ENCODE measurements around the gene LZTS3. TPM values are rescaled to one million over a fixed set of nuclear protein-coding genes. Genes with fewer than 3 reads are reported as not detected.

Gene LZTS3
- total and polyA plus RNA-seq, 2 of the 13 experiments (the other 11 are each of a cell fraction or from before 2014, with no cell fraction given), result 10.1 to 31.3 TPM

DNA sequence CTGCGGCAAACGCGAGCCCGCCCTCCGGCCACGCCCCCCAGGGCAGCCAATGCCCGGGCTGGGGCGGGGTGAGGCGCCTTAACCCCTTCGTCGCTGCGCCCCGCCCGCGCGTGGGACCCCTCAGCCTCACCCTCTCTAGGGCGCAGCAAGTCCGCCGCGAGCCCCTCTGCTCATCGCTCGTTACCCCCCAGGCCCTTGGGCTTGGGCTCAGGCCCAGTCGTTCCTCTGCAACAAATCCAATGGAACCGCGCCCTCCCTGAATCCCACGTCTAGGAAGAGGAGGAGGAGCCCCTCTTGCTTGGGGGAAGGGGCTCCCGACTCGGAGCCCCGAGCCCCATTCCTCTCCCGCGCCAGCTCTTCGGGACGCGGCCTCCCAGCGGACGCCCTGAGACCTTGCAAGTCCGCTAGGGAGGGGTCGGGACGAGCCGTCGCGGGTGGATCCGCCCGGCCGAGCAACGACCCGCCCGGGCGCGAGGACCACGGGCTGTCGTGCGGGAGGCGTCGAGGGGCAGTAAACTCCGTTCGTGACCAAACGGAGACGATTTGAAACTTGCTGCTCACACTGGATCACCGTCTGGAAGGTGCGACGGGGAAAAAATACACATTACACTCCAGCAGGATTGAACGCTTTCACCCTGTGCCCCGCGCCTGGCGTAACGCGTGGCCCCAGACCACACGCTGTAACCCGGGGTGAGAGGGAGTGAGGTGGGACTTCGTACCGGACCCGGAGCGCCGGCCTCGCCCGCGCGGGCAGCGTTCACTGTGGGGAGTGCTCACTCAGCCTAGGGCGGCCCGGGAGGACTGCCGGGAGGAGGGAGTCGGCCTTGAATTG lies 477 bp upstream of the LZTS3 start (continued):
- TF ChIP-seq, protein P1, sequence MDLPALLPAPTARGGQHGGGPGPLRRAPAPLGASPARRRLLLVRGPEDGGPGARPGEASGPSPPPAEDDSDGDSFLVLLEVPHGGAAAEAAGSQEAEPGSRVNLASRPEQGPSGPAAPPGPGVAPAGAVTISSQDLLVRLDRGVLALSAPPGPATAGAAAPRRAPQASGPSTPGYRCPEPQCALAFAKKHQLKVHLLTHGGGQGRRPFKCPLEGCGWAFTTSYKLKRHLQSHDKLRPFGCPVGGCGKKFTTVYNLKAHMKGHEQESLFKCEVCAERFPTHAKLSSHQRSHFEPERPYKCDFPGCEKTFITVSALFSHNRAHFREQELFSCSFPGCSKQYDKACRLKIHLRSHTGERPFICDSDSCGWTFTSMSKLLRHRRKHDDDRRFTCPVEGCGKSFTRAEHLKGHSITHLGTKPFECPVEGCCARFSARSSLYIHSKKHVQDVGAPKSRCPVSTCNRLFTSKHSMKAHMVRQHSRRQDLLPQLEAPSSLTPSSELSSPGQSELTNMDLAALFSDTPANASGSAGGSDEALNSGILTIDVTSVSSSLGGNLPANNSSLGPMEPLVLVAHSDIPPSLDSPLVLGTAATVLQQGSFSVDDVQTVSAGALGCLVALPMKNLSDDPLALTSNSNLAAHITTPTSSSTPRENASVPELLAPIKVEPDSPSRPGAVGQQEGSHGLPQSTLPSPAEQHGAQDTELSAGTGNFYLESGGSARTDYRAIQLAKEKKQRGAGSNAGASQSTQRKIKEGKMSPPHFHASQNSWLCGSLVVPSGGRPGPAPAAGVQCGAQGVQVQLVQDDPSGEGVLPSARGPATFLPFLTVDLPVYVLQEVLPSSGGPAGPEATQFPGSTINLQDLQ (CRISPR knock-in tag; IDR thresholded peaks at IDR 0.05), result no peak
- TF ChIP-seq SMARCE1 (IDR thresholded peaks at IDR 0.05; ENCODE audit: borderline replicate concordance) (no peak), STAT5B (CRISPR knock-in tag; IDR thresholded peaks at IDR 0.05) (peak; percentile 19; the same call in 1 of the 2 replicates), RBFOX2 (IDR thresholded peaks at IDR 0.05; ENCODE audit: low read depth, low read length) (peak; percentile 92), ZBTB20 (CRISPR knock-in tag; IDR thresholded peaks at IDR 0.05; ENCODE audit: borderline replicate concordance, low read depth) (peak; percentile 94), SIX1 (CRISPR knock-in tag; IDR thresholded peaks at IDR 0.05; ENCODE audit: borderline replicate concordance) (no peak), ZNF354B (CRISPR knock-in tag; IDR thresholded peaks at IDR 0.05) (peak; percentile 71; the same call in 1 of the 2 replicates), ZNF430 (CRISPR knock-in tag; IDR thresholded peaks at IDR 0.05) (peak; percentile 97), ZKSCAN1 (IDR thresholded peaks at IDR 0.05; ENCODE audit: low read length) (no peak; the same call in 1 of the 2 replicates), EHMT2 (IDR thresholded peaks at IDR 0.05; ENCODE audit: borderline replicate concordance, low read depth, low read length) (no peak), PCBP1 (IDR thresholded peaks at IDR 0.05; ENCODE audit: borderline replicate concordance, low read depth, low read length) (peak; percentile 96; the same call in 1 of the 2 replicates), FOXO1 (CRISPR knock-in tag; IDR thresholded peaks at IDR 0.05) (no peak; the same call in none of the 2 replicates), ARID2 (CRISPR knock-in tag; IDR thresholded peaks at IDR 0.05; ENCODE audit: borderline replicate concordance) (0 out of 2 replicates have a peak, but pooled peaks have one; percentile 61), ZNF431 (CRISPR knock-in tag; IDR thresholded peaks at IDR 0.05; ENCODE audit: borderline replicate concordance, low read depth) (peak; percentile 90; the same call in 1 of the 2 replicates)
- TF ChIP-seq, protein P2, sequence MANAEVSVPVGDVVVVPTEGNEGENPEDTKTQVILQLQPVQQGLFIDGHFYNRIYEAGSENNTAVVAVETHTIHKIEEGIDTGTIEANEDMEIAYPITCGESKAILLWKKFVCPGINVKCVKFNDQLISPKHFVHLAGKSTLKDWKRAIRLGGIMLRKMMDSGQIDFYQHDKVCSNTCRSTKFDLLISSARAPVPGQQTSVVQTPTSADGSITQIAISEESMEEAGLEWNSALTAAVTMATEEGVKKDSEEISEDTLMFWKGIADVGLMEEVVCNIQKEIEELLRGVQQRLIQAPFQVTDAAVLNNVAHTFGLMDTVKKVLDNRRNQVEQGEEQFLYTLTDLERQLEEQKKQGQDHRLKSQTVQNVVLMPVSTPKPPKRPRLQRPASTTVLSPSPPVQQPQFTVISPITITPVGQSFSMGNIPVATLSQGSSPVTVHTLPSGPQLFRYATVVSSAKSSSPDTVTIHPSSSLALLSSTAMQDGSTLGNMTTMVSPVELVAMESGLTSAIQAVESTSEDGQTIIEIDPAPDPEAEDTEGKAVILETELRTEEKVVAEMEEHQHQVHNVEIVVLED (CRISPR knock-in tag; IDR thresholded peaks at IDR 0.05; ENCODE audit: borderline replicate concordance), result peak; percentile 65
- TF ChIP-seq, protein P3, sequence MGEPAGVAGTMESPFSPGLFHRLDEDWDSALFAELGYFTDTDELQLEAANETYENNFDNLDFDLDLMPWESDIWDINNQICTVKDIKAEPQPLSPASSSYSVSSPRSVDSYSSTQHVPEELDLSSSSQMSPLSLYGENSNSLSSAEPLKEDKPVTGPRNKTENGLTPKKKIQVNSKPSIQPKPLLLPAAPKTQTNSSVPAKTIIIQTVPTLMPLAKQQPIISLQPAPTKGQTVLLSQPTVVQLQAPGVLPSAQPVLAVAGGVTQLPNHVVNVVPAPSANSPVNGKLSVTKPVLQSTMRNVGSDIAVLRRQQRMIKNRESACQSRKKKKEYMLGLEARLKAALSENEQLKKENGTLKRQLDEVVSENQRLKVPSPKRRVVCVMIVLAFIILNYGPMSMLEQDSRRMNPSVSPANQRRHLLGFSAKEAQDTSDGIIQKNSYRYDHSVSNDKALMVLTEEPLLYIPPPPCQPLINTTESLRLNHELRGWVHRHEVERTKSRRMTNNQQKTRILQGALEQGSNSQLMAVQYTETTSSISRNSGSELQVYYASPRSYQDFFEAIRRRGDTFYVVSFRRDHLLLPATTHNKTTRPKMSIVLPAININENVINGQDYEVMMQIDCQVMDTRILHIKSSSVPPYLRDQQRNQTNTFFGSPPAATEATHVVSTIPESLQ (CRISPR knock-in tag; conservative IDR thresholded peaks at IDR 0.05), result no peak; the same call in 1 of the 2 replicates
- TF ChIP-seq, protein P4, sequence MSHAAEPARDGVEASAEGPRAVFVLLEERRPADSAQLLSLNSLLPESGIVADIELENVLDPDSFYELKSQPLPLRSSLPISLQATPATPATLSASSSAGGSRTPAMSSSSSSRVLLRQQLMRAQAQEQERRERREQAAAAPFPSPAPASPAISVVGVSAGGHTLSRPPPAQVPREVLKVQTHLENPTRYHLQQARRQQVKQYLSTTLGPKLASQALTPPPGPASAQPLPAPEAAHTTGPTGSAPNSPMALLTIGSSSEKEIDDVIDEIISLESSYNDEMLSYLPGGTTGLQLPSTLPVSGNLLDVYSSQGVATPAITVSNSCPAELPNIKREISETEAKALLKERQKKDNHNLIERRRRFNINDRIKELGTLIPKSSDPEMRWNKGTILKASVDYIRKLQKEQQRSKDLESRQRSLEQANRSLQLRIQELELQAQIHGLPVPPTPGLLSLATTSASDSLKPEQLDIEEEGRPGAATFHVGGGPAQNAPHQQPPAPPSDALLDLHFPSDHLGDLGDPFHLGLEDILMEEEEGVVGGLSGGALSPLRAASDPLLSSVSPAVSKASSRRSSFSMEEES (CRISPR knock-in tag; IDR thresholded peaks at IDR 0.05), result peak; percentile 54; the same call in 1 of the 2 replicates
- TF ChIP-seq, protein P5, sequence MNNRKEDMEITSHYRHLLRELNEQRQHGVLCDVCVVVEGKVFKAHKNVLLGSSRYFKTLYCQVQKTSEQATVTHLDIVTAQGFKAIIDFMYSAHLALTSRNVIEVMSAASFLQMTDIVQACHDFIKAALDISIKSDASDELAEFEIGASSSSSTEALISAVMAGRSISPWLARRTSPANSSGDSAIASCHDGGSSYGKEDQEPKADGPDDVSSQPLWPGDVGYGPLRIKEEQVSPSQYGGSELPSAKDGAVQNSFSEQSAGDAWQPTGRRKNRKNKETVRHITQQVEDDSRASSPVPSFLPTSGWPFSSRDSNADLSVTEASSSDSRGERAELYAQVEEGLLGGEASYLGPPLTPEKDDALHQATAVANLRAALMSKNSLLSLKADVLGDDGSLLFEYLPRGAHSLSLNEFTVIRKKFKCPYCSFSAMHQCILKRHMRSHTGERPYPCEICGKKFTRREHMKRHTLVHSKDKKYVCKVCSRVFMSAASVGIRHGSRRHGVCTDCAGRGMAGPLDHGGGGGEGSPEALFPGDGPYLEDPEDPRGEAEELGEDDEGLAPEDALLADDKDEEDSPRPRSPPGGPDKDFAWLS (CRISPR knock-in tag; IDR thresholded peaks at IDR 0.05; ENCODE audit: borderline replicate concordance), result no peak; the same call in 1 of the 2 replicates
